CD8-positive, alpha-beta memory T cell (primary cell): ENCODE measurements around the gene MCM3AP. TPM values are rescaled to one million over a fixed set of nuclear protein-coding genes. Genes with fewer than 3 reads are reported as not detected.

Source experiments
- CTCF ChIA-PET: fragments of 350-600 bp; sonication (Branson Sonifier 250); formaldehyde crosslinking; loops from one replicate; lab custom pipeline; 2021; ENCODE audit warnings: antibody characterized with exemption; lab: Charles Lee
- POLR2A ChIA-PET: fragments of 350-600 bp; sonication (Branson Sonifier 250); formaldehyde crosslinking; loops from one replicate; lab custom pipeline; 2021; ENCODE audit warnings: antibody characterized with exemption; lab: Charles Lee
- DNase-seq, 5 donors: peaks; one replicate each; pipeline versions ENCODE4 v3.0.0 to v3.0.0-alpha.2; 2020 to 2022; ENCODE audit warnings: mixed read lengths in 1 of 5
- H3K27ac ChIP-seq: one replicate; pipeline ENCODE4 v1.7.0; 2013; ENCODE audit warnings: low read depth, mild to moderate bottlenecking, low read length, moderate library complexity
- H3K27me3 ChIP-seq: 2 replicates; pipeline ENCODE4 v1.7.0; 2013; ENCODE audit warnings: low read length, mild to moderate bottlenecking; ENCODE audit not compliant: insufficient read depth, poor library complexity, severe bottlenecking
- H3K36me3 ChIP-seq: 2 replicates; pipeline ENCODE4 v1.7.0; 2013; ENCODE audit warnings: mild to moderate bottlenecking, low read length, moderate library complexity; ENCODE audit not compliant: insufficient read depth
- H3K4me1 ChIP-seq: 2 replicates; pipeline ENCODE4 v1.7.0; 2013; ENCODE audit warnings: mild to moderate bottlenecking, low read length, moderate library complexity; ENCODE audit not compliant: insufficient read depth
- H3K4me3 ChIP-seq: 2 replicates; pipeline ENCODE4 v1.7.0; 2013; ENCODE audit warnings: mild to moderate bottlenecking, low read length
- H3K9me3 ChIP-seq: 2 replicates; pipeline ENCODE4 v1.7.0; 2013; ENCODE audit warnings: mild to moderate bottlenecking, low read length
- H3K27ac Mint-ChIP-seq, 8 donors: one replicate each; pipeline ENCODE4 v1.8.0; 2020 to 2021; ENCODE audit warnings: mixed read lengths in 8 of 8, mild to moderate bottlenecking in 6 of 8, inconsistent platforms in 3 of 8, moderate library complexity in 3 of 8
- H3K27me3 Mint-ChIP-seq, 2 donors: one replicate each; pipeline ENCODE4 v1.8.0; 2020 to 2021; ENCODE audit warnings: mixed read lengths in 2 of 2, mild to moderate bottlenecking in 1 of 2, moderate library complexity in 1 of 2
- H3K36me3 Mint-ChIP-seq, 3 donors: one replicate each; pipeline ENCODE4 v1.8.0; 2020 to 2021; ENCODE audit warnings: mixed read lengths in 3 of 3, inconsistent platforms in 1 of 3, mild to moderate bottlenecking in 1 of 3
- H3K4me1 Mint-ChIP-seq, 3 donors: one replicate each; pipeline ENCODE4 v1.8.0; 2020 to 2021; ENCODE audit warnings: mixed read lengths in 3 of 3, inconsistent platforms in 1 of 3, mild to moderate bottlenecking in 1 of 3
- H3K4me3 Mint-ChIP-seq, 7 donors: one replicate each; pipeline ENCODE4 v1.8.0; 2020 to 2021; ENCODE audit warnings: mixed read lengths in 7 of 7, mild to moderate bottlenecking in 6 of 7, moderate library complexity in 4 of 7, inconsistent platforms in 2 of 7
- H3K9me3 Mint-ChIP-seq, 5 donors: one replicate each; pipeline ENCODE4 v1.8.0; 2020 to 2022; ENCODE audit warnings: mixed read lengths in 5 of 5, mild to moderate bottlenecking in 3 of 5, moderate library complexity in 2 of 5, inconsistent platforms in 1 of 5
- polyA plus RNA-seq: library from polyadenylated mRNA; unstranded; fragments of 300-500 nt; fragmentation: Illumina TruSeq; gene quantifications from one replicate; pipeline ENCODE4 v1.2.3, GENCODE V29; 2021
- total RNA-seq, 2 experiments: library from RNA; stranded (reverse); gene quantifications; one replicate each; pipeline ENCODE4 v1.2.3, GENCODE V29; 2021

The MCM3AP gene
- total and polyA plus RNA-seq, 3 experiments from 2014 or later = 56.7 to 133 (median 131) TPM

DNA sequence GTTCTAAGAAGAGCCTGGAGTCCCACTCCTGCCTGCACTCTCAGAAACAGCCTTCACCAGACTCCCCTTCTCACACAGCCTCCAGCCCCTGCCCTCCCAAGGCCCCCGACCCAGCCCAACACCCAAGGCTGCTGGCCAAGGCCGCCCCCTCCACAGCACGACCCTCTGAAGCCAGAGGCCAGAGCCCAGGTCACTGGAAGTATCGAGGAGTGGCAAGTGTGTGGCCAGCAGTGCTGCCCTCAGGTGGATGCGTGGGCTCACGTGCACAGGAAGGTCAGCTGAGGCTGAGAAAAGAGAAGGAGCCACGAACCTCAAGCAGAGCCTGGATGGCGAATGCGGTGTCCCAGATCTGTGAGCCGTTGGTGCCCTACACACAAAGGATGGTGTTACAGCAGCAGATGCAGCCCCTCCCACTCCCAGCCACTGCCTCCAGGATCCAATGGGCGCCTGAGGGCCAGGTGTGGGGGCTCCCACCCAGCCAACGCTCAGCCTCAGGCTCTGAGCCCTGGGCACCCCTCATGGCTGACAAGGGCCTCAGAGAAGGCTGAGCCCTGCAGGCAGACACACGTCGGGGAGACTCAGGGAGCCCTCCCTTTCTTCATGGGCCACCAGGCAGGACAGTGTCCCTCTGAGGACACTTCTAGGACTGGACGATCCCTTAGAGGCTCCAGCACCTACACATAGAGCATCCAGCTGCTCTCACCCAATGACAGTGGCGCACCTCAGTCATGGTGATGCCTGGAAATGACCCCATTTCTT, 74.9 kb downstream of the MCM3AP start:
- CTCF ChIA-PET = no interaction called here
- POLR2A ChIA-PET = no interaction called here
- H3K9me3 ChIP-seq = no peaks in the 10 kb centered on the region
- no peaks in the 10 kb centered on the region for H3K27me3 Mint-ChIP-seq
- no peaks in the 10 kb centered on the region for H3K36me3 ChIP-seq
- no peaks in the 10 kb centered on the region for H3K4me1 Mint-ChIP-seq
- no peaks in the 10 kb centered on the region for H3K27me3 ChIP-seq
- H3K4me3 ChIP-seq = no peak overlapping the region
- peak overlapping the region in 1 of 8 donors; percentile 47 for H3K27ac Mint-ChIP-seq
- H3K27ac ChIP-seq = no peak overlapping the region
- DNase-seq = peak in 1 of 5 donors; percentile 18
- H3K36me3 Mint-ChIP-seq = peaks cover 0 to 68% (median 0%) of the 10 kb centered on the region in 3 donors
- H3K9me3 Mint-ChIP-seq = no peaks in the 10 kb centered on the region
- H3K4me1 ChIP-seq = no peaks in the 10 kb centered on the region
- H3K4me3 Mint-ChIP-seq = no peak overlapping the region

DNA sequence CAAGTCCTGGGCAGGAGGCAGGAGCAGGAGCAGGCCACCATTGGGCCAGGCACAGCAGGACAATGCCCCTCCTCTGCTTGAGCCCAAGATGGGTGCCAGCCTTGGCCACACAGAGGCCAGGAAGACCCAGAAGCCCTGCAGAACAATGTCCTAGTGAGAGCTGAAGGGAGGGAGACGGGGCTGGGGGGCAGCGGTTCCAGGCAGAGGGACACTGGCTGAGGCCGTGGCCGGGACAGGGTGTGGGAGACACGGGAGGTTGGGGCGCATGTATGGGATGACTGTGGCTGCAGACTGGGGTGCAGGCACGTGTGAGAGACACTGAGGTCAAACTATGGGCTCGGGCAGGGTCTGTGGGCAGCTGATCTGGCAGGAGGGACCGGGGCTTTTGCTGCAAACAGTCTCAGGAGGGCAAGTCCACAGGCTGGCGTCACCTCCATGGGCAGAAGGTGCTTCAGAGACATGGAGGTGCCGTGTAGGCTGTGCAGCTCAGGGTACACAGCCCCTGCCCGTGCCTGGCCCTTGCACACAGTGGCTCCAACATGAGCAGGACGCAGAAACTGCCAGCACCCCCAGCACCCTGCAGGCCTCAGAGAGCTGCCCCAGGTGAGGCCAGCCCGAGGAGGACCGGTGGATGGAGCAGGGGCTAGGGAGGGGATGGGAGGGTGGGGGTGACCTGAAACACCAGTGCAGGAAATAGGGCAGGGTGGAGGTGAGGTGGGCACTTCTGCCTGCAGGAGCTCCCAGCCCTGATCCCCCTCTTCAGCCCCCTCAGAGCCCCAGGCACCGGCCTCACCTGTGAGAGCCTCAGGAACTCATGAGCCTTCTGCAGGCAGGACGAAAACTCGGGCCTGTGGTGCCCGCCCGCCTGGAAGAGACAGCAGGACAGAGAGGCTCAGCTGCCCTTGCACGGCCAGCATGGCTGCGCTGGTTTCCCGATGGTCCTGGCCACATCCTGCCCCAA, 76.4 kb downstream of the MCM3AP start:
- Mint-ChIP-seq H3K4me3 (no peak overlapping the region), H3K27ac (peak overlapping the region in 2 of 8 donors; percentile 54 to 84), H3K36me3 (peaks cover 0 to 74% (median 5%) of the 10 kb centered on the region in 3 donors), H3K9me3 (no peaks in the 10 kb centered on the region), H3K4me1 (no peaks in the 10 kb centered on the region), H3K27me3 (no peaks in the 10 kb centered on the region)
- H3K27me3 ChIP-seq = no peaks in the 10 kb centered on the region
- H3K27ac ChIP-seq = no peak overlapping the region
- no peaks in the 10 kb centered on the region for H3K4me1 ChIP-seq
- DNase-seq = peak in 1 of 5 donors; percentile 40
- ChIA-PET POLR2A (no interaction called here), CTCF (no interaction called here)
- no peaks in the 10 kb centered on the region for H3K9me3 ChIP-seq
- H3K36me3 ChIP-seq = no peaks in the 10 kb centered on the region
- no peak overlapping the region for H3K4me3 ChIP-seq

DNA sequence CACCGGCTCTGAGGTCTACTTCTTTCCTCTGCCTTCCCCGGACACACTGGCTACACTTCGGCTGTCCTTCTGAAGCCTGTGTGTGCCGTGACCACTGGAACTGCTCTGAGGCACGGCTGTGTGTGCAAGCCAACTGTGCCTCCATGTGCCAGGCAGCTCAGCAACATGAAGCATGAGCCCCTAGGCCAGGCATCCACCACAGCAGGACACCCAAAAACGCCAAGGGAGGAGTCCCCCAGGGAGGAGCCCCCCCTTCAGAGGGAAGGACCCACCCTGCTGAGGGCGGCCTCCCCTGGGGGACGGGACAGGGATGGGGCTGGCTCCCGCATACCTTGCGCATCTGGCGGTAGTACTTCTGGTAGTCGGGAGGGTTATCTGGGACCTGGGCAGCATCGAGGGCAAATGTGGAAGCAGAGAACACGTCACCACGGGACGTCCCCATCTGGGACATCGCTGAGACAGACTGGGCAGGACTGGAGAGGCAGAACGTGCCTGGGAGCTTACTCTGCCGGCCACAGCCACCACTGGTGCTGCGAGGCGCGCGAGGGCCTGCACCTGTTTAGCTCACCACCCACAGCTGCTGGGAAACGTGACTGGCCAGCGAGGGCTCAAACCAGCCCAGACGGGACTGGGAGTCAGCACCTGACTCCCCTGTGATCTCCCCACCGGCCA, 77.4 kb downstream of the MCM3AP start:
- Histone ChIP-seq H3K9me3 (no peaks in the 10 kb centered on the region), H3K27ac (no peak overlapping the region), H3K27me3 (no peaks in the 10 kb centered on the region), H3K4me3 (no peak overlapping the region), H3K4me1 (no peaks in the 10 kb centered on the region), H3K36me3 (no peaks in the 10 kb centered on the region)
- peaks cover 0 to 73% (median 7%) of the 10 kb centered on the region in 3 donors for H3K36me3 Mint-ChIP-seq
- ChIA-PET POLR2A (no interaction called here), CTCF (no interaction called here)
- H3K27ac Mint-ChIP-seq = peak overlapping the region in 2 of 8 donors; percentile 9 to 30
- H3K4me1 Mint-ChIP-seq = no peaks in the 10 kb centered on the region
- no peaks in the 10 kb centered on the region for H3K9me3 Mint-ChIP-seq
- no peaks in the 10 kb centered on the region for H3K27me3 Mint-ChIP-seq
- no peak overlapping the region for H3K4me3 Mint-ChIP-seq
- peak in 1 of 5 donors; percentile 29 for DNase-seq

GRCh38 chr21:46207006-46207919, 78.1 kb downstream of the MCM3AP start:
- Histone ChIP-seq H3K27me3 (no peaks in the 10 kb centered on the region), H3K4me3 (no peak overlapping the region), H3K4me1 (no peaks in the 10 kb centered on the region), H3K9me3 (no peaks in the 10 kb centered on the region), H3K27ac (no peak overlapping the region), H3K36me3 (no peaks in the 10 kb centered on the region)
- DNase-seq = peak in 1 of 5 donors; percentile 39
- Mint-ChIP-seq H3K27me3 (no peaks in the 10 kb centered on the region), H3K27ac (no peak overlapping the region), H3K4me3 (no peak overlapping the region), H3K4me1 (no peaks in the 10 kb centered on the region), H3K36me3 (peaks cover 0 to 74% (median 7%) of the 10 kb centered on the region in 3 donors), H3K9me3 (no peaks in the 10 kb centered on the region)
- CTCF ChIA-PET = no interaction called here
- POLR2A ChIA-PET = no interaction called here

GRCh38 chr21:46206163-46207005, 79.0 kb downstream of the MCM3AP start:
- Mint-ChIP-seq H3K27ac (no peak overlapping the region), H3K27me3 (no peaks in the 10 kb centered on the region), H3K4me3 (no peak overlapping the region), H3K4me1 (no peaks in the 10 kb centered on the region), H3K9me3 (no peaks in the 10 kb centered on the region), H3K36me3 (peaks cover 0 to 72% (median 7%) of the 10 kb centered on the region in 3 donors)
- peak in 1 of 5 donors; percentile 24 for DNase-seq
- Histone ChIP-seq H3K4me1 (no peaks in the 10 kb centered on the region), H3K27ac (no peak overlapping the region), H3K27me3 (no peaks in the 10 kb centered on the region), H3K9me3 (no peaks in the 10 kb centered on the region), H3K36me3 (no peaks in the 10 kb centered on the region), H3K4me3 (no peak overlapping the region)
- POLR2A ChIA-PET = no interaction called here
- CTCF ChIA-PET = no interaction called here

- H3K27me3 ChIP-seq = no peaks in the 10 kb centered on the region
- no peaks in the 10 kb centered on the region for H3K4me1 Mint-ChIP-seq
- no peaks in the 10 kb centered on the region for H3K9me3 ChIP-seq
- peaks cover 0 to 74% (median 9%) of the 10 kb centered on the region in 3 donors for H3K36me3 Mint-ChIP-seq
- H3K36me3 ChIP-seq = no peaks in the 10 kb centered on the region
- H3K4me1 ChIP-seq = no peaks in the 10 kb centered on the region
- no peak overlapping the region for H3K4me3 Mint-ChIP-seq
- ChIA-PET POLR2A (no interaction called here), CTCF (no interaction called here)
- no peak overlapping the region for H3K27ac ChIP-seq
- DNase-seq = peak in 1 of 5 donors; percentile 42
- H3K27ac Mint-ChIP-seq = peak overlapping the region in 1 of 8 donors; percentile 72
- no peaks in the 10 kb centered on the region for H3K9me3 Mint-ChIP-seq
- H3K4me3 ChIP-seq = no peak overlapping the region
- H3K27me3 Mint-ChIP-seq = no peaks in the 10 kb centered on the region
These were observed 79.6 kb downstream of the MCM3AP start for GRCh38 chr21:46205766-46206162.

DNA sequence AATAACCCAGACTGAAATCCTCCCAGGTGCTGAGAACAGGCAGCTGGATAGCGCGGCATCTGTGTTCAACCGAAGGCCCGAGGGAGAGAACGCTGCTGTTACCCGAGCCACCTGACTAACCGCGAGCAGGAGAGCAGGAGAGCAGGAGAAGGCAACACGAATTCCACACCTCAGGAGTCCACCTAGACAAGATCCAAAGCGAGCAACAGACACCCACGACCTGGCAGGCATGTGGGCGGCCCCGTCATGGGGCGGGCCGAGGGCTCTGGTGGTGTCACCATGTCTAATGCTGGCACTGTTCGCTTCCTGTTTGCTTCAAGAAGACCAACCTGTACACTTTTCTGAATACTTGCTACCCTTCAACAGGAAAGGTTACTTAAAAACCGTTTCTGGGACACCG, 80.2 kb downstream of the MCM3AP start:
- no peak overlapping the region for H3K4me3 ChIP-seq
- ChIA-PET CTCF (no interaction called here), POLR2A (no interaction called here)
- Mint-ChIP-seq H3K9me3 (no peaks in the 10 kb centered on the region), H3K36me3 (peaks cover 0 to 76% (median 12%) of the 10 kb centered on the region in 3 donors), H3K4me3 (no peak overlapping the region), H3K27ac (peak overlapping the region in 1 of 8 donors; percentile 17), H3K4me1 (no peaks in the 10 kb centered on the region), H3K27me3 (no peaks in the 10 kb centered on the region)
- no peak overlapping the region for H3K27ac ChIP-seq
- H3K4me1 ChIP-seq = no peaks in the 10 kb centered on the region
- H3K9me3 ChIP-seq = no peaks in the 10 kb centered on the region
- H3K36me3 ChIP-seq = no peaks in the 10 kb centered on the region
- no peaks in the 10 kb centered on the region for H3K27me3 ChIP-seq
- DNase-seq = no peak
